OCI-LY1 (cell line): ENCODE results near the gene KCNMA1.

Experiments used
- H2AFZ ChIP-seq: fragments of 200-600 bp; sonication (generic), shearing (Covaris generic); 2 replicates; pipeline ENCODE4 v1.6.0; 2014; ENCODE audit warnings: antibody characterized with exemption, mild to moderate bottlenecking, low read length
- H3F3A ChIP-seq: fragments of 200-600 bp; sonication (generic), shearing (Covaris generic); 2 replicates; pipeline ENCODE4 v1.6.0; 2014; ENCODE audit warnings: mild to moderate bottlenecking, antibody characterized with exemption, low read length, moderate library complexity; ENCODE audit not compliant: insufficient read depth
- H3K27ac ChIP-seq: fragments of 200-600 bp; sonication (generic); 2 replicates; pipeline ENCODE4 v1.5.1; 2014; ENCODE audit warnings: low read length, mixed run types, mild to moderate bottlenecking, low read depth; ENCODE audit not compliant: poor library complexity, severe bottlenecking
- H3K27me3 ChIP-seq: fragments of 200-600 bp; sonication (generic); 2 replicates; pipeline ENCODE4 v1.6.0; 2014; ENCODE audit warnings: antibody characterized with exemption, mild to moderate bottlenecking, low read length, moderate library complexity; ENCODE audit not compliant: insufficient read depth
- H3K36me3 ChIP-seq: fragments of 200-600 bp; sonication (generic); 2 replicates; pipeline ENCODE4 v1.6.1; 2014; ENCODE audit warnings: mild to moderate bottlenecking, antibody characterized with exemption, low read length, moderate library complexity, mixed read lengths; ENCODE audit not compliant: insufficient read depth
- H3K4me1 ChIP-seq: fragments of 200-600 bp; sonication (generic); 2 replicates; pipeline ENCODE4 v1.5.1; 2014; ENCODE audit warnings: mild to moderate bottlenecking, low read length, moderate library complexity; ENCODE audit not compliant: insufficient read depth, severe bottlenecking
- H3K4me2 ChIP-seq: fragments of 200-600 bp; sonication (generic), shearing (Covaris generic); 2 replicates; pipeline ENCODE4 v1.6.1; 2014; ENCODE audit warnings: low read length
- H3K4me3 ChIP-seq: fragments of 200-600 bp; sonication (generic); 2 replicates; pipeline ENCODE4 v1.5.1; 2014; ENCODE audit warnings: low read length, low read depth, mild to moderate bottlenecking, mixed read lengths; ENCODE audit not compliant: poor library complexity, severe bottlenecking
- H3K79me2 ChIP-seq: fragments of 200-600 bp; shearing (Covaris generic); 2 replicates; pipeline ENCODE4 v1.6.1; 2016; ENCODE audit warnings: mixed run types, low read length, mixed read lengths; ENCODE audit not compliant: insufficient read depth
- H3K9ac ChIP-seq: fragments of 200-600 bp; sonication (generic), shearing (Covaris generic); 2 replicates; pipeline ENCODE4 v1.6.1; 2014; ENCODE audit warnings: mild to moderate bottlenecking, low read length, mixed read lengths
- H3K9me2 ChIP-seq: fragments of 200-600 bp; sonication (generic), shearing (Covaris generic); 2 replicates; pipeline ENCODE4 v1.6.1; 2014; ENCODE audit warnings: low read depth, mild to moderate bottlenecking, low read length, mixed read lengths
- H3K9me3 ChIP-seq: fragments of 200-600 bp; shearing (Covaris generic); 2 replicates; pipeline ENCODE4 v1.6.1; 2014; ENCODE audit warnings: low read length, mixed read lengths
- H4K20me1 ChIP-seq: fragments of 200-600 bp; sonication (generic), shearing (Covaris generic); 2 replicates; pipeline ENCODE4 v1.6.0; 2016; ENCODE audit warnings: mild to moderate bottlenecking, low read length; ENCODE audit not compliant: insufficient read depth
- EZH2 ChIP-seq: fragments of 200-600 bp; sonication (generic), shearing (Covaris generic); IDR thresholded peaks from 2 replicates; pipeline ENCODE4 v1.8.0; 2017; ENCODE audit warnings: borderline replicate concordance, mixed run types, mild to moderate bottlenecking, antibody characterized with exemption, low read length, moderate library complexity, mixed read lengths
- TF ChIP-seq, protein P1 (sequence below): fragments of 200-600 bp; sonication (generic), shearing (Covaris generic); IDR thresholded peaks from 2 replicates; pipeline ENCODE4 v1.5.1; 2017; ENCODE audit warnings: mild to moderate bottlenecking, antibody characterized with exemption, low read length, moderate library complexity, mixed read lengths

The KCNMA1 gene

DNA sequence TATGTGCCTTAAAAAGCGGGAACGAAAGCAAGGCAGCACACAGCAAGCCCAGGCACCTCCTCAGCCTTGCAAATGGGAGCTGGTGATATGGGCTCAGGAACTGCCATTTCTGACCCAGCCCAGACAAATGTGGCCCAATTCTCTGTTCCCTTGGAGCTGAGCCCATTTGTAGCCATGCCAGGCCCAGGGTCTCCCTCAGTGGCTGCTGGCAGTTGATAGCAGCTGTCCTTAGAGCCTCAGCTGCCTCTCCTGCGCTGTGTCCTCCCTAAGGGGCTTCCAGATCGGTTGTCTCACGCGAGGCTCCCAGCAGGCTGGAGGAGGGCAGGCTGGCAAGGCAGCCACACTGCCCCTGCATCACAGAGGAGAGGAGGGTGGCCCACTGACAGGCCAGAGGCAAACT, 275.8 kb downstream of the KCNMA1 start:
- Histone ChIP-seq H3K27me3 (no peaks in the 10 kb centered on the region), H3K36me3 (no peaks in the 10 kb centered on the region), H3K4me3 (no peak overlapping the region), H3K9ac (no peak overlapping the region), H3K79me2 (no peaks in the 10 kb centered on the region), H3K4me1 (no peaks in the 10 kb centered on the region), H4K20me1 (no peaks in the 10 kb centered on the region), H3F3A (no peaks in the 10 kb centered on the region), H3K9me3 (no peaks in the 10 kb centered on the region), H3K27ac (no peak overlapping the region), H2AFZ (no peak overlapping the region), H3K9me2 (no peaks in the 10 kb centered on the region), H3K4me2 (no peak overlapping the region)
- no peak for TF ChIP-seq EZH2
- TF ChIP-seq, protein P1, sequence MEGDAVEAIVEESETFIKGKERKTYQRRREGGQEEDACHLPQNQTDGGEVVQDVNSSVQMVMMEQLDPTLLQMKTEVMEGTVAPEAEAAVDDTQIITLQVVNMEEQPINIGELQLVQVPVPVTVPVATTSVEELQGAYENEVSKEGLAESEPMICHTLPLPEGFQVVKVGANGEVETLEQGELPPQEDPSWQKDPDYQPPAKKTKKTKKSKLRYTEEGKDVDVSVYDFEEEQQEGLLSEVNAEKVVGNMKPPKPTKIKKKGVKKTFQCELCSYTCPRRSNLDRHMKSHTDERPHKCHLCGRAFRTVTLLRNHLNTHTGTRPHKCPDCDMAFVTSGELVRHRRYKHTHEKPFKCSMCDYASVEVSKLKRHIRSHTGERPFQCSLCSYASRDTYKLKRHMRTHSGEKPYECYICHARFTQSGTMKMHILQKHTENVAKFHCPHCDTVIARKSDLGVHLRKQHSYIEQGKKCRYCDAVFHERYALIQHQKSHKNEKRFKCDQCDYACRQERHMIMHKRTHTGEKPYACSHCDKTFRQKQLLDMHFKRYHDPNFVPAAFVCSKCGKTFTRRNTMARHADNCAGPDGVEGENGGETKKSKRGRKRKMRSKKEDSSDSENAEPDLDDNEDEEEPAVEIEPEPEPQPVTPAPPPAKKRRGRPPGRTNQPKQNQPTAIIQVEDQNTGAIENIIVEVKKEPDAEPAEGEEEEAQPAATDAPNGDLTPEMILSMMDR: no peak

DNA sequence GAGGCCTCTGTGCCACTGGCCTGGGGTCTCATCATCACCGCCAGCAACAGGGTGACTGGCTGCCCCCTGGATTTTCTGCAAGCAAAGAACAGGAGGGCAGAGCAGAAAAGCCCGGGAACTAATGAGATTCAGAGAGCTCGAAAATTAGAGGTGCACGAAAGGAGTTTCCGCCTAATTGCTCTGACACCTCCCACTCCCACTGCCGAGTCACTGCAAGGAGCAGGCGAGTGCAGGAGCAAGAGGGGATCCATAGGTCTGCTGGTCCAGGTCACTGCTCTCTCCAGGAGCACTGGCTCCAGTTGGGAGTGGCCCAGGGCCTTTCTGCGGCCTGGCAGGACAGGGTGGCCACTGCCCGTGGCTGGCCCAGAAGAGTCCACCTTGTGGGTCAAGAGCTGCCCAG, 276.2 kb downstream of the KCNMA1 start:
- TF ChIP-seq EZH2: no peak
- TF ChIP-seq, protein P1: no peak
- Histone ChIP-seq H3K79me2 (no peaks in the 10 kb centered on the region), H3K27ac (no peak overlapping the region), H3K9me2 (no peaks in the 10 kb centered on the region), H3K9me3 (no peaks in the 10 kb centered on the region), H3K4me3 (no peak overlapping the region), H3K36me3 (no peaks in the 10 kb centered on the region), H3K4me2 (no peak overlapping the region), H3F3A (no peaks in the 10 kb centered on the region), H4K20me1 (no peaks in the 10 kb centered on the region), H2AFZ (no peak overlapping the region), H3K9ac (no peak overlapping the region), H3K4me1 (no peaks in the 10 kb centered on the region), H3K27me3 (no peaks in the 10 kb centered on the region)

DNA sequence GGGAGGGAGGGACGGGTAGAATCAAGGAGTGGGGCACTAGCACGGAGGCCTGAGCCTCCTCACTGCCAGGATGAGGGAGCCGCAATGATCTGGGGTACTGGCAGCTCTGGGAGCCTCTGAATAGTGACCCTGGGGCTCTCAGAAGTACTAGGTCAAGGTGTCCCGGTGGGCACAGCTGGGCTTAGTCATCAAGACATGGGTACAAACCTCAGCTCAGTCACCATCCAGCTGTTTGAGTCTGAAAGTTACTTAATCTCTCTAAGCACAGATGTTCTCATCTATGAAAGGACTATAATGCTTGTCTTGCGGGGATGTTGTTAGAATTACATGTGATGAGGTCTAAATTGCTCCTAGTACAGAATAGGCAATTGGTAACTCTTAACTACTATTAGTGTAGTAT, 276.8 kb downstream of the KCNMA1 start:
- Histone ChIP-seq H3K4me1 (no peaks in the 10 kb centered on the region), H3K79me2 (no peaks in the 10 kb centered on the region), H4K20me1 (no peaks in the 10 kb centered on the region), H3K27ac (no peak overlapping the region), H3K9me2 (no peaks in the 10 kb centered on the region), H3K9me3 (no peaks in the 10 kb centered on the region), H3K36me3 (no peaks in the 10 kb centered on the region), H2AFZ (no peak overlapping the region), H3K4me3 (no peak overlapping the region), H3K27me3 (no peaks in the 10 kb centered on the region), H3K9ac (no peak overlapping the region), H3F3A (no peaks in the 10 kb centered on the region), H3K4me2 (no peak overlapping the region)
- TF ChIP-seq, protein P1: no peak
- TF ChIP-seq EZH2: no peak
